CD4-positive, alpha-beta T cell (primary cell): Measurements from ENCODE around the gene SCN3A. TPM values are rescaled to one million over a fixed set of nuclear protein-coding genes. Genes with fewer than 3 reads are reported as not detected.
A peak's percentile ranks its signal among the peaks of the same experiment; 100 is the strongest.

Source experiments
- ATAC-seq: fragments of 200-7000 bp; cut with Tn5 transposase; one replicate; pipeline ENCODE4 v1.10.0; 2022; ENCODE audit warnings: mild to moderate bottlenecking; ENCODE audit not compliant: poor library complexity
- CTCF ChIA-PET: fragments of 350-600 bp; sonication (Branson Sonifier 250); formaldehyde crosslinking; loops from one replicate; lab custom pipeline; 2021; ENCODE audit warnings: antibody characterized with exemption, inconsistent platforms; lab: Charles Lee
- POLR2A ChIA-PET: fragments of 350-600 bp; sonication (Branson Sonifier 250); formaldehyde crosslinking; loops from one replicate; lab custom pipeline; 2021; ENCODE audit warnings: antibody characterized with exemption, inconsistent platforms; lab: Charles Lee
- DNase-seq, 14 experiments: peaks; one replicate each; pipeline ENCODE4 v3.0.0-alpha.2; 2013 to 2020; ENCODE audit warnings: mixed read lengths in 2 of 14
- H3K27ac ChIP-seq, 2 donors: one replicate each; pipeline versions ENCODE4 v1.5.1 to v1.7.0; 2013; ENCODE audit warnings: low read length in 2 of 2, low read depth in 1 of 2, mild to moderate bottlenecking in 1 of 2
- H3K27me3 ChIP-seq, 2 experiments: 1 replicate in 1 of 2; 2 replicates in 1 of 2; pipeline versions ENCODE4 v1.6.1 to v1.7.0; 2013; ENCODE audit warnings: low read length in 2 of 2, control low read depth in 1 of 2, mild to moderate bottlenecking in 1 of 2, moderate library complexity in 1 of 2; ENCODE audit not compliant: insufficient read depth in 2 of 2, control insufficient read depth in 1 of 2
- H3K36me3 ChIP-seq: one replicate; pipeline ENCODE4 v1.6.1; 2013; ENCODE audit warnings: low read length, control low read depth; ENCODE audit not compliant: insufficient read depth
- H3K4me1 ChIP-seq: one replicate; pipeline ENCODE4 v1.6.1; 2013; ENCODE audit warnings: low read length, control low read depth; ENCODE audit not compliant: insufficient read depth
- H3K4me3 ChIP-seq: one replicate; pipeline ENCODE4 v1.5.1; 2013; ENCODE audit warnings: mild to moderate bottlenecking, low read length, moderate library complexity
- H3K9me3 ChIP-seq, 2 experiments: 1 replicate in 1 of 2; 2 replicates in 1 of 2; pipeline versions ENCODE4 v1.6.1 to v1.7.0; 2013; ENCODE audit warnings: low read length in 2 of 2, mild to moderate bottlenecking in 2 of 2, control low read depth in 1 of 2, moderate library complexity in 1 of 2; ENCODE audit not compliant: control insufficient read depth in 1 of 2, insufficient read depth in 1 of 2
- H3K27ac Mint-ChIP-seq: one replicate; pipeline ENCODE4 v1.8.0; 2020; ENCODE audit warnings: mixed read lengths
- H3K27me3 Mint-ChIP-seq: one replicate; pipeline ENCODE4 v1.8.0; 2021; ENCODE audit warnings: mixed read lengths
- H3K36me3 Mint-ChIP-seq: one replicate; pipeline ENCODE4 v1.8.0; 2021; ENCODE audit warnings: low read depth, mixed read lengths
- H3K4me1 Mint-ChIP-seq: one replicate; pipeline ENCODE4 v1.8.0; 2021; ENCODE audit warnings: low read depth, mixed read lengths
- H3K4me3 Mint-ChIP-seq: one replicate; pipeline ENCODE4 v1.8.0; 2020; ENCODE audit warnings: mild to moderate bottlenecking, mixed read lengths
- H3K9me3 Mint-ChIP-seq: one replicate; pipeline ENCODE4 v1.8.0; 2020; ENCODE audit warnings: mixed read lengths
- CTCF ChIP-seq: fragments of 200-600 bp; IDR thresholded peaks from one replicate; pipeline ENCODE4 v1.8.0; 2022; ENCODE audit warnings: antibody characterized with exemption, mild to moderate bottlenecking
- intact Hi-C, 2 experiments: fragments of 100-400 bp; cut with DNase I in 1 of 2; cut with micrococcal nuclease in 1 of 2; formaldehyde crosslinking; loops; one replicate each; pipeline versions ENCODE4 v1.15.1 to v1.9.0; 2023 to 2025; cut with DNase I, micrococcal nuclease
- polyA plus RNA-seq, 2 donors: library from polyadenylated mRNA; unstranded; fragments of 120-200 nt; gene quantifications; one replicate each; pipeline ENCODE4 v1.2.1, GENCODE V29; 2013
- total RNA-seq, 174 experiments: library from RNA in 2 of 174; stranded (reverse) in 2 of 174; gene quantifications; one replicate each; pipeline ENCODE4 v1.2.3 and lab custom pipeline; 2021 to 2026

The SCN3A gene
- not detected for total RNA-seq
- 0.09 TPM for polyA plus RNA-seq (2013, experiment 1 of 2)
- polyA plus RNA-seq (2013, experiment 2 of 2): 0.10 TPM
- total RNA-seq (lab: John Stamatoyannopoulos, UW): 0 to 1.0 (median 0.15) reads per million in 172 experiments

GRCh38 chr2:165203689-165204559 lies at the start of gene SCN3A:
SCN3A (minus strand) TSS chr2:165204050; CDS start chr2:165176394, 27,656 bp downstream.
- CTCF ChIA-PET: interaction anchor here (0.7 kb wide), 2 partner anchors 20 to 117 kb away, joined by 3 to 4 read pairs; no protein-coding TSS in a partner anchor
- Mint-ChIP-seq H3K9me3 (no peaks in the 10 kb centered on the region), H3K4me1 (no peaks in the 10 kb centered on the region), H3K36me3 (no peaks in the 10 kb centered on the region), H3K27me3 (no peaks in the 10 kb centered on the region), H3K27ac (no peak within 1 kb of the TSS), H3K4me3 (peak within 1 kb of the TSS; percentile 54)
- Histone ChIP-seq H3K27me3 (no peaks in the 10 kb centered on the region), H3K27ac (no peak within 1 kb of the TSS), H3K4me1 (no peaks in the 10 kb centered on the region), H3K4me3 (no peak within 1 kb of the TSS), H3K9me3 (no peaks in the 10 kb centered on the region), H3K36me3 (no peaks in the 10 kb centered on the region)
- intact Hi-C loops: no loop called here
- ATAC-seq (no peak), DNase-seq (peak in 2 of 14 experiments; percentile 11 to 20)
- POLR2A ChIA-PET: no interaction called here
- TF ChIP-seq CTCF: peak; percentile 45

- H3K27me3 Mint-ChIP-seq: no peaks in the 10 kb centered on the region
- CTCF ChIA-PET: no interaction called here
- Histone ChIP-seq H3K9me3 (peaks cover 0 to 5% of the 10 kb centered on the region in 2 experiments), H3K36me3 (no peaks in the 10 kb centered on the region), H3K27ac (no peak overlapping the region), H3K27me3 (no peaks in the 10 kb centered on the region), H3K4me3 (no peak overlapping the region), H3K4me1 (no peaks in the 10 kb centered on the region)
- no peak for TF ChIP-seq CTCF
- H3K36me3 Mint-ChIP-seq: no peaks in the 10 kb centered on the region
- H3K4me1 Mint-ChIP-seq: no peaks in the 10 kb centered on the region
- H3K4me3 Mint-ChIP-seq: no peak overlapping the region
- POLR2A ChIA-PET: no interaction called here
- H3K27ac Mint-ChIP-seq: no peak overlapping the region
- DNase-seq (no peak), ATAC-seq (no peak)
- intact Hi-C loops: no loop called here
- H3K9me3 Mint-ChIP-seq: no peaks in the 10 kb centered on the region
These were observed 49.3 kb upstream of the SCN3A start for GRCh38 chr2:165253178-165253577.

- DNase-seq: no peak
- POLR2A ChIA-PET: no interaction called here
- no peak overlapping the region for H3K27ac ChIP-seq
- Mint-ChIP-seq H3K4me1 (no peaks in the 10 kb centered on the region), H3K4me3 (no peak overlapping the region), H3K36me3 (no peaks in the 10 kb centered on the region), H3K27me3 (no peaks in the 10 kb centered on the region), H3K27ac (no peak overlapping the region), H3K9me3 (no peaks in the 10 kb centered on the region)
- no peaks in the 10 kb centered on the region for H3K36me3 ChIP-seq
- ATAC-seq: no peak
- intact Hi-C loops: no loop called here
- no peak overlapping the region for H3K4me3 ChIP-seq
- no peaks in the 10 kb centered on the region for H3K4me1 ChIP-seq
- H3K9me3 ChIP-seq: no peaks in the 10 kb centered on the region
- no peaks in the 10 kb centered on the region for H3K27me3 ChIP-seq
- TF ChIP-seq CTCF: no peak
- CTCF ChIA-PET: no interaction called here
These were observed 47.5 kb upstream of the SCN3A start for GRCh38 chr2:165251366-165251765.
